ENCODE data around the gene C14orf180.

DNA sequence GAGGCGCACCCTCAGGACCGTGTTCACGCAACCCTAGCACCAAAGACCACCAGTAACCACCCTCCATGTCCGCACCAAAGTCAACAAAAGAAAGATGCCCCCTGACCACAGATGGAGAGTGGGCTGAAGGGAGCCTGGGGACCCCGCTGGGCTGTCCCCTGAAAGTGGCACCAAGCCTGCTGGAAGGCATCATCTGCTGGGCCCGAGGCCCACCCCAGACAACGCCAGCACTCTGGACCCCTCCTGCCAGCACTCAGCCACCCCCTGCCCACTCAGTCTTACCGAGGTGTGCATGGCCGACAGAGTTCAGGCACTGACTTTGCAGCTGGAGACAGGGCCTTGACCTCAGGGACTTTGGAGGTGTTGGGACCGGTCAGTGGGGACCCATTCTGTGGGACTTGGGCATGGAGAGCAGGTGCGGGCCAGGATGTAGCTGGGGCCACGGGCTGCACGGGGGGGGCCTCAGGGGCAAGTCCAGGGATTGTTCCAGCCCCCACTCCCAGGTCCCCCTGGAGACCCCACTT lies 59.4 kb downstream of the C14orf180 start:
- TF ChIP-seq, protein P1, sequence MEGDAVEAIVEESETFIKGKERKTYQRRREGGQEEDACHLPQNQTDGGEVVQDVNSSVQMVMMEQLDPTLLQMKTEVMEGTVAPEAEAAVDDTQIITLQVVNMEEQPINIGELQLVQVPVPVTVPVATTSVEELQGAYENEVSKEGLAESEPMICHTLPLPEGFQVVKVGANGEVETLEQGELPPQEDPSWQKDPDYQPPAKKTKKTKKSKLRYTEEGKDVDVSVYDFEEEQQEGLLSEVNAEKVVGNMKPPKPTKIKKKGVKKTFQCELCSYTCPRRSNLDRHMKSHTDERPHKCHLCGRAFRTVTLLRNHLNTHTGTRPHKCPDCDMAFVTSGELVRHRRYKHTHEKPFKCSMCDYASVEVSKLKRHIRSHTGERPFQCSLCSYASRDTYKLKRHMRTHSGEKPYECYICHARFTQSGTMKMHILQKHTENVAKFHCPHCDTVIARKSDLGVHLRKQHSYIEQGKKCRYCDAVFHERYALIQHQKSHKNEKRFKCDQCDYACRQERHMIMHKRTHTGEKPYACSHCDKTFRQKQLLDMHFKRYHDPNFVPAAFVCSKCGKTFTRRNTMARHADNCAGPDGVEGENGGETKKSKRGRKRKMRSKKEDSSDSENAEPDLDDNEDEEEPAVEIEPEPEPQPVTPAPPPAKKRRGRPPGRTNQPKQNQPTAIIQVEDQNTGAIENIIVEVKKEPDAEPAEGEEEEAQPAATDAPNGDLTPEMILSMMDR (IDR thresholded peaks at IDR 0.05; ENCODE audit: low read length): no peak
- TF ChIP-seq EZH2 (optimal IDR thresholded peaks at IDR 0.05; ENCODE audit: low read depth, low read length) (no peak), EZH2phosphoT487 (IDR thresholded peaks at IDR 0.05; ENCODE audit: low read length) (no peak)

All from MM.1S (cell line).